Body of pancreas (tissue), 4 donors: Measurements from ENCODE around the gene ARHGEF25. TPM values are rescaled to one million over a fixed set of nuclear protein-coding genes. Genes with fewer than 3 reads are reported as not detected.
A peak's percentile ranks its signal among the peaks of the same experiment; 100 is the strongest.

ENCODE experiments used
- ATAC-seq: fragments of 150-250 bp; one replicate; pipeline ENCODE4 v1.9.1; 2016
- DNase-seq, 4 donors: peaks; one replicate each; pipeline ENCODE4 v3.0.0-alpha.2; 2019
- H3K27ac ChIP-seq, 4 donors: fragments of 200-600 bp; sonication (generic); 1 replicate in 3 of 4; 2 replicates in 1 of 4; pipeline versions ENCODE4 v1.5.1 to v1.6.1; 2016 to 2019; ENCODE audit warnings: mild to moderate bottlenecking in 1 of 4, mixed read lengths in 1 of 4, moderate library complexity in 1 of 4
- H3K27me3 ChIP-seq, 2 donors: fragments of 200-600 bp; sonication (generic); one replicate each; pipeline ENCODE4 v1.6.0; 2016; ENCODE audit warnings: mild to moderate bottlenecking in 1 of 2
- H3K36me3 ChIP-seq, 2 donors: fragments of 200-600 bp; sonication (generic); replicated peaks in 1 of 2; 2 replicates each; pipeline ENCODE4 v1.5.1; 2016; ENCODE audit warnings: low read depth in 2 of 2; ENCODE audit not compliant: insufficient read depth in 1 of 2
- H3K4me1 ChIP-seq: fragments of 200-600 bp; sonication (generic); one replicate; pipeline ENCODE4 v1.6.0; 2016
- H3K4me3 ChIP-seq, 2 donors: fragments of 200-600 bp; sonication (generic); 1 replicate in 1 of 2; 2 replicates in 1 of 2; pipeline ENCODE4 v1.5.1; 2016 to 2019
- H3K9me3 ChIP-seq, 3 donors: fragments of 200-600 bp; sonication (generic); 1 replicate in 2 of 3; 2 replicates in 1 of 3; pipeline ENCODE4 v1.5.1; 2016
- POLR2A ChIP-seq, 3 donors: fragments of 450-650 bp; IDR thresholded peaks; one replicate each; pipeline ENCODE4 v1.6.1; 2016; ENCODE audit warnings: antibody characterized with exemption in 3 of 3, mild to moderate bottlenecking in 2 of 3
- WGBS, 2 donors: methylation state at CpG; one replicate each; pipeline ENCODE4 v1.1.5; 2017; 5-methylcytosine and 5-hydroxymethylcytosine counted together
- intact Hi-C: fragments of 100-400 bp; cut with DNase I; formaldehyde crosslinking; loops from one replicate; pipeline ENCODE4 v1.15.1; 2023
- total RNA-seq, 2 donors: library from RNA; depleted of rRNA; stranded (reverse); fragments of >200 nt; gene quantifications; one replicate each; pipeline ENCODE4 v1.1.0, GENCODE V29; 2016
- TF ChIP-seq, protein P1 (sequence below), 7 experiments: fragments of 450-650 bp in 4 of 7; fragments of 200-600 bp in 3 of 7; sonication (generic) in 3 of 7; IDR thresholded peaks; one replicate each; pipeline ENCODE4 v1.5.1; 2016 to 2019; ENCODE audit warnings: antibody characterized with exemption in 7 of 7

ARHGEF25 gene
- total RNA-seq, 2 donors from 2014 or later = 10.1 to 10.9 TPM

DNA sequence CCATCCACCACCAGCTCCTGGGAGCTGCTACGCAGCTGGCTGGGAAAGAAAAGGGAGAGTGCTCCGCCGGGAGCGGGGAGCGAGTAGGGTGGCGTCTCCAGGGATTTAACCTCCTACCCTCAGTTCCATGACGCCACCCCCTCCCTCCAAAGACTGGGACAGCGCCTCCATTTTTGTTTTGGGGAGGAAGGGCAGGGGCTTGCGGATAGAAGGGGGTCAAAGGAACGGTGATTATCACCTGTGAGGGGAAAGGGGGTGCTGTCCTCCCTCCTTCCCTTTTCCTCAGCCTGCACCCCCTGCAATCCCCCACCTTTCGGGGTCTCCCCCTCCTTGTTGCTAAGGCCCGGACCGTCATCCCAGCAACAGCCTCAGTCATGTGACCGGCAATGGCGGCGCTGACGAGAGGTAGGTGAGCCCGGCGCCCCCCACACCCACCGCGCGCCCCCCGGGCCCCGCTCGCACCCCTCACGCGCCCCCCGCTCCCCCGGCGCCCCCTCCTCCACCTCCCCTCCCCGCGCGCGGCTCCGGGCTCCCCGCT is 6.7 kb upstream of the ARHGEF25 start, which contains the start of gene DTX3:
Gene DTX3, plus strand, starts transcription at position 371 of the 538 bp plus-strand sequence. CDS start 1,694 bp downstream, outside the sequence.
- Histone ChIP-seq H3K27ac (peak within 1 kb of the TSS; percentile 60 to 77 (median 66)), H3K36me3 (peaks cover 0 to 2% of the 10 kb centered on the region in 2 donors), H3K4me3 (peak within 1 kb of the TSS; percentile 20 to 36), H3K27me3 (no peaks in the 10 kb centered on the region), H3K4me1 (peaks cover 19% of the 10 kb centered on the region), H3K9me3 (no peaks in the 10 kb centered on the region)
- TF ChIP-seq, protein P1, sequence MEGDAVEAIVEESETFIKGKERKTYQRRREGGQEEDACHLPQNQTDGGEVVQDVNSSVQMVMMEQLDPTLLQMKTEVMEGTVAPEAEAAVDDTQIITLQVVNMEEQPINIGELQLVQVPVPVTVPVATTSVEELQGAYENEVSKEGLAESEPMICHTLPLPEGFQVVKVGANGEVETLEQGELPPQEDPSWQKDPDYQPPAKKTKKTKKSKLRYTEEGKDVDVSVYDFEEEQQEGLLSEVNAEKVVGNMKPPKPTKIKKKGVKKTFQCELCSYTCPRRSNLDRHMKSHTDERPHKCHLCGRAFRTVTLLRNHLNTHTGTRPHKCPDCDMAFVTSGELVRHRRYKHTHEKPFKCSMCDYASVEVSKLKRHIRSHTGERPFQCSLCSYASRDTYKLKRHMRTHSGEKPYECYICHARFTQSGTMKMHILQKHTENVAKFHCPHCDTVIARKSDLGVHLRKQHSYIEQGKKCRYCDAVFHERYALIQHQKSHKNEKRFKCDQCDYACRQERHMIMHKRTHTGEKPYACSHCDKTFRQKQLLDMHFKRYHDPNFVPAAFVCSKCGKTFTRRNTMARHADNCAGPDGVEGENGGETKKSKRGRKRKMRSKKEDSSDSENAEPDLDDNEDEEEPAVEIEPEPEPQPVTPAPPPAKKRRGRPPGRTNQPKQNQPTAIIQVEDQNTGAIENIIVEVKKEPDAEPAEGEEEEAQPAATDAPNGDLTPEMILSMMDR (IDR thresholded peaks at IDR 0.05) = no peak
- peak in 1 of 3 donors; percentile 6 for TF ChIP-seq POLR2A (IDR thresholded peaks at IDR 0.05)
- intact Hi-C loops = no loop called here
- ATAC-seq = peak; percentile 57
- peak; percentile 35 to 70 (median 46) for DNase-seq
- WGBS, 2 donors = 0 to 3% methylated on average over 10 to 16 of the region's 36 CpGs

DNA sequence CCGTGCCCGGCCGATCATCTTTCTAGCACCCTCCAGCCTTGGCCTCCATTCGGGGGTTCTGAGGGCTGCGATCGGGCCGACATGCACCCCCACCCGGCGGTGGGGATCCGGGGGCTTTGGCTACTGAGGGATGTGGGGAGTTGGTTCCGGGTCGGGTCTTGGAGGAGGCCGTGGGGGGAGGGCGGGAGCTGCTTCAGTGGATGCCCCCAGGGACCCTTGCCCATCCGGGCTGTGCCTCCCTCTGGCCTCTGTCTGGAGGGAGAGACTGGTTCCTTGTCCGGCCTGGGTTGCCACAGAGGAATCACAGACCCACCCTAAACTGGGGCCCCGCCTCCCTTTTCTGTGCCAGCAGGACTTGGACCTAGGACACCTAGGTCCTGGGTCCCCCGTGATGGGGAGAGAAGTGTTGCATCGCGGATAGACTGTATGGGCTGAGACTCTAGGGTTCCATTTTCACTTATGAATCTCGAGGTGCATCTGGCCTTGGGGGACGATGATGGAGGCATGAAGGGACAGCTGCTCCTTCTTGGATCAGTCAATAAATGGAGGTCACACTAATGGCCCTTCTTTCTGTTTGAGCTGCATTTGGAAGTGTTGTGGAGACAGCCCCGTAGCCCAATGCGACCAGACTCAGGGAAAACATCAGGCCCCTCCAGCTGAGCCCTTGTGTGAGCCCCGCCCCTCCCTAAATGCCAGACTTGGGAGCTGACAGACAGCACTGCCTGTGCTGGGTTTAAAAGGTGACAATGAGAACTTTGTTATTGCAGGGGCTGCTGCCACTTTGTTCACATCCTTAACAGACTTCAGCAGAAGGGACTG is 6.0 kb upstream of the ARHGEF25 start:
- ATAC-seq (peak; percentile 44), DNase-seq (peak in 2 of 4 donors; percentile 44 to 51)
- H3K27ac ChIP-seq = peak overlapping the region; percentile 60 to 77 (median 66)
- intact Hi-C loops = no loop called here
- H3K4me1 ChIP-seq = peaks cover 22% of the 10 kb centered on the region
- H3K4me3 ChIP-seq = peak overlapping the region; percentile 20 to 36
- TF ChIP-seq, protein P1 (IDR thresholded peaks at IDR 0.05) = no peak
- no peak for TF ChIP-seq POLR2A (IDR thresholded peaks at IDR 0.05)
- H3K27me3 ChIP-seq = no peaks in the 10 kb centered on the region
- WGBS, 2 donors = 9 to 15% methylated on average over 10 to 22 of the region's 25 CpGs
- H3K9me3 ChIP-seq = no peaks in the 10 kb centered on the region
- H3K36me3 ChIP-seq = peaks cover 0 to 2% of the 10 kb centered on the region in 2 donors

DNA sequence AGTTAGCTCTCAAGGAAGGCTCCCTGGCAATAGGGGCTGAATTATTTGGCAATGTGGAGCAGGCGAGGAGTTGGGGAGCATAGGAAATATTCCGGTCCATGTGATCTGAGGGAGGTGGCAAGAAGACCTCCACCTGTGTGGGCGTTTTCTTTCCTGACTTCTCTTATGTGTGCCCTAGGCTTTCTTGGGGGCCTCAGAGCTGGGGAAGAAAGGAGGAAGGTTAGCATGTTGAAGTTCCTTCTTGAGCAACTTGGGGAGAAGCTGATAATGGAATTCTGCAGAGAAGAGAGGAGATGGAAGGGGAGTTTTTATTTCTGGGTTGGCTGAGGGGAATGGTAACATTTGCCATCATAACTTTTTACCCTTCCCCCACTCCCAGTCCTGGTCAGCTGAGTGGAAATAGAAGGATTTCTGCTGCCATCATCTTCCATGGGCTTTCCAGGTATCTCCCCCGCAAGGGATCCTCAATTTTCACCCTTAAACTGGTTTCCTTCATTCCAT is 5.4 kb upstream of the ARHGEF25 start:
- H3K9me3 ChIP-seq = no peaks in the 10 kb centered on the region
- DNase-seq = no peak
- no peak overlapping the region for H3K4me3 ChIP-seq
- no peak for ATAC-seq
- H3K4me1 ChIP-seq = peaks cover 29% of the 10 kb centered on the region
- TF ChIP-seq, protein P1 (IDR thresholded peaks at IDR 0.05) = no peak
- no peak for TF ChIP-seq POLR2A (IDR thresholded peaks at IDR 0.05)
- no peak overlapping the region for H3K27ac ChIP-seq
- no peaks in the 10 kb centered on the region for H3K27me3 ChIP-seq
- no peaks in the 10 kb centered on the region for H3K36me3 ChIP-seq
- intact Hi-C loops = no loop called here
- 67 to 78% methylated on average over 4 of the region's 4 CpGs for WGBS, 2 donors

DNA sequence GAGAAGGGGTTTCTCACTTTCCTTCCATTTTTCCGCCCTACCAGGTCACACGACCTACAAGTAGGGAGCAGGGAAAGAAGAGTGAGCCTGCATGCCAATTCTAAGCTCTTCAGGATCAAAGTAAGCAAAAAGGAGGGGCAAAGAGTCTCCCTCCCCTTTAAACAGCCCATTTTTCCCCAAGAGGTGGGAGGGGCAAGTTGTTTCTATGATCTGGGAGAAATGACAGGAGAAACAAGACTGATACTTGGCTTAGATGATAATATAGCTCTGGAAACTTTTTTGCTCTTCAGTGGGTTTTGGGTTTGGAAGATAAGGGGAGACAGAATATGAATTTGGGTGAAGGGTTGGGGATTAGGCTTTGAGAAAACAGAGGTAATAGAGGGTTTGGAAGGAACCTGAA is 4.8 kb upstream of the ARHGEF25 start:
- Histone ChIP-seq H3K4me3 (no peak overlapping the region), H3K4me1 (peaks cover 34% of the 10 kb centered on the region), H3K27me3 (no peaks in the 10 kb centered on the region), H3K36me3 (no peaks in the 10 kb centered on the region), H3K9me3 (no peaks in the 10 kb centered on the region), H3K27ac (no peak overlapping the region)
- 64 to 87% methylated on average over 2 of the region's 2 CpGs for WGBS, 2 donors
- no peak for ATAC-seq
- no peak for DNase-seq
- TF ChIP-seq, protein P1 (IDR thresholded peaks at IDR 0.05) = no peak
- TF ChIP-seq POLR2A (IDR thresholded peaks at IDR 0.05) = no peak
- intact Hi-C loops = no loop called here
